GM08714 (cell line): Measurements from ENCODE around the gene OR6C2.
"Not testable (repeated sequence)": the region's sequence is repeated elsewhere in the genome, so short reads cannot be mapped to it uniquely, and the experiment has no call there.

ENCODE experiments used
- H3K4me3 ChIP-seq: fragments of 200-500 bp; sonication (Bioruptor generic); 2 replicates; pipeline ENCODE4 v1.5.1; 2014; ENCODE audit warnings: mild to moderate bottlenecking, low read length, inconsistent platforms
- ZNF274 ChIP-seq: IDR thresholded peaks from 2 replicates; pipeline ENCODE4 v1.6.1; 2012; ENCODE audit warnings: mild to moderate bottlenecking, low read depth, low read length

The OR6C2 gene

GRCh38 chr12:55445357-55445756 is 1.5 kb downstream of the OR6C2 start:
- H3K4me3 ChIP-seq, result no peak overlapping the region
- no peak for TF ChIP-seq ZNF274

- H3K4me3 ChIP-seq, result no peak overlapping the region
- no peak for TF ChIP-seq ZNF274
These were observed 2.5 kb downstream of the OR6C2 start for GRCh38 chr12:55446326-55446725.

GRCh38 chr12:55448825-55449224 is 4.9 kb downstream of the OR6C2 start:
- TF ChIP-seq ZNF274, result no peak
- no peak overlapping the region for H3K4me3 ChIP-seq

GRCh38 chr12:55464926-55465325 is 21.1 kb downstream of the OR6C2 start:
- not testable (repeated sequence) for H3K4me3 ChIP-seq

DNA sequence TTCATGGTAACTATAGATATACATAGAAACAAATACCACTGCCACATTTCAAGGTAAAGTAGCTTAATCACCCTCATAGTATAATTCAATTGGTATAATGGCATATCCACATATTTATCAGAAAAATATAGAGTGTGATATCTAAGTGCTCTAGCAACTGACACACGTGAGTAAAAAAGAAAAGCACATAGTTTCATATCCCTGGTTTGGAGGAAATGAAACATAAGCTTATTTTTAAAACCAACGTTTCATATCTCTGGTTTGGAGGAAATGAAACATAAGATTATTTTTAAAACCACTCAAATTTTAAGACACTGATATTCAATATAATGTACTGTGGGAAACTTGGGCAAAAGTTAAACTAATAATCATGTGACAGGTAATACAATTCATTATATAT is 24.0 kb downstream of the OR6C2 start:
- TF ChIP-seq ZNF274, result no peak
- no peak overlapping the region for H3K4me3 ChIP-seq

- TF ChIP-seq ZNF274, result no peak
These were observed 25.4 kb downstream of the OR6C2 start for GRCh38 chr12:55469291-55469690.

GRCh38 chr12:55470088-55470829 is 26.4 kb downstream of the OR6C2 start, which contains the start of gene OR6C70:
OR6C70 (minus strand) TSS chr12:55470138; CDS start chr12:55470138, 0 bp downstream.
- H3K4me3 ChIP-seq, result no peak within 1 kb of the TSS
- TF ChIP-seq ZNF274, result no peak

More at GRCh38 chr12:55469291-55469690, 25.4 kb downstream of the OR6C2 start:
- H3K4me3 ChIP-seq, result no peak overlapping the region

DNA sequence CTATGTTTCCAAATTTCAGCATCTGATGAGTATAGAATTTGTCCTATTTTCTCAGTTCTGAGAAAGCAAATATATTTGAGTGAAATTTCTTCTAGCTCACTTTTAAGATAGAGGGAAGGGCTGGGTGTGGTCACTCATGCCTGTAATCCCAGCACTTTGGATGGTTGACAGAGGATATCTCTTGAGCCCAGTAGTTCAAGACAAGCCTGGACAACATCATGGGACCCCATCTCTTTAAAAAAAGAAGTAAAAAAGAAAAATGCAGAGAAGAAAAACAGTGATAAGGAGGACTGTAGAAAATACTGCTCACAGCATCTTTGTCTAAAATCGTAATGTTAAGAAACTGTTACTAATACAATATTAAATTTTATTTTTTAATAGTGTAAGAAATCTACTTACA is 28.4 kb downstream of the OR6C2 start:
- H3K4me3 ChIP-seq, result no peak overlapping the region
- no peak for TF ChIP-seq ZNF274

DNA sequence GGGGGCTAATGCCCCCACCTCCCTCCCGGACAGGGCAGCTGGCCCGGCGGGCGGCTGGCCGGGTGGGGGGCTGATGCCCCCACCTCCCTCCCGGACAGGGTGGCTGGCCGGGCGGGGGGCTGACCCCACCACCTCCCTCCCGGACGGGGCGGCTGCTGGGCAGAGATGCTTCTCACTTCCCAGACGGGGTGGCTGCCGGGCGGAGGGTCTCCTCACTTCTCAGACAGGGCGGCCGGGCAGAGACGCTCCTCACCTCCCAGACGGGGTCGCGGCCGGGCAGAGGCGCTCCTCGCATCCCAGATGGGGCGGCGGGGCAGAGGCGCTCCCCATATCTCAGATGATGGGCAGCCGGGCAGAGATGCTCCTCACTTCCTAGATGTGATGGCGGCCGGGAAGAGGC is 35.3 kb downstream of the OR6C2 start:
- H3K4me3 ChIP-seq, result not testable (repeated sequence)

GRCh38 chr12:55484284-55484683 is 40.4 kb downstream of the OR6C2 start:
- H3K4me3 ChIP-seq, result not testable (repeated sequence)

DNA sequence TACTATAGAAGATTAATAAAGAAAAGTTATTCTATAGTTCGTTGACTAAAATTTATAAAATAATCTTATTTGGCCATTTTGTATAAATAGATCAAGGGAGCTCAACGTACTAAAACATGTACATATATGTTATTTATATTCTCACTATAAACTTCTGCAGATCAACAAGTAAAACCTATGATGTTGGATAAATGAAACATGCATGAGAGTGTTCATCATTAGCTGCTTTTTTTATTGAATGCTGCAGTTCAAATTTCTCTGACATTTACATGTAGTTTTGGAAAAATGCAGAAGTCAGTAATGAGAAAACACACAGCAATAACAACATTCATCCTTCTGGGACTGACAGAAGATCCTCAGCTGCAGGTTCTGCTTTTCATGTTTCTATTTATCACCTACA is 48.2 kb downstream of the OR6C2 start, which contains the start of gene OR6C68:
Gene OR6C68, plus strand, starts transcription at position 301 of the 400 bp plus-strand sequence. Its CDS starts 0 bp downstream, at position 301.
- no peak for TF ChIP-seq ZNF274

DNA sequence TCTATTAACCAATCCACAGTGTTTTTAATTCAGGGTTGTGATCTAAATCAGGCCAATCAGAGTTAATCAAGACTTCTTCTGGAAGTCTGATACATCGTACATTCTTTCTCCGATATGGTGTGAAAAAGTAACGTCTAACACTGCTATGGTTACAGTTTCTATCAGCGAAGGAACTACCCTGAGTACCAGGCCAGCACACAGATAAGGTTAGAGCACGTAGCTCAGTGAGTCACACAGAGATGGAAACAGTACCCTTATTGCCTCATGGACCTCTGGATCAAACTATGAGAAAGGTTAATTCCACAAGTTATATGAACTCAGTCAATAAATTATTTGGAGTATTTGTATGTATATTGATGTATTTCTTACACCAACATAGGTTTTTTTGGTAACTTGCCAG is 51.6 kb downstream of the OR6C2 start:
- H3K4me3 ChIP-seq, result no peak overlapping the region
- TF ChIP-seq ZNF274, result no peak

More for the DNA sequence above, 48.2 kb downstream of the OR6C2 start, which contains the start of gene OR6C68:
- no peak within 1 kb of the TSS for H3K4me3 ChIP-seq

- no peak overlapping the region for H3K4me3 ChIP-seq
- no peak for TF ChIP-seq ZNF274
These were observed 55.4 kb downstream of the OR6C2 start for GRCh38 chr12:55499231-55499630.

DNA sequence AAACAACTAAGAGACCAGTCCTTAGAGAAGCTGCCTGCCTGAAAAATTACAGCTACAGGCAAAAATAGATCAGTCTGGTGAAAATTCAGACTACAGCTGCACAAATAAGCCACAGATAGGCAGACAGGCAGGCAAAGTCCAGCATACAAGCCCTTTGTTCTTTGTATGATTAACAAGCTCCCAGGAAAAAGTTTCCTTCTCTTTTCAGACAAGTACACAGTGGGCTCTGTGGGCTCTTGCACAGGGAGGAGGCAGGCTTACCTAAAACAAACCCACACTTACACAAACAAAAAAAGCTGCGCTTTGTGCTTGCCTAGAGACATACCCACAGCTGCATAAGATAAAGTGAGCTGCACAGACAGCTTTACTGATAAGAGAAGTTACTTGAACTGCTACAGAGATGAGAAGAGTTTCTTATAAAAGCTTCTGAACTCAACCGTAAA is 56.0 kb downstream of the OR6C2 start:
- TF ChIP-seq ZNF274, result no peak

DNA sequence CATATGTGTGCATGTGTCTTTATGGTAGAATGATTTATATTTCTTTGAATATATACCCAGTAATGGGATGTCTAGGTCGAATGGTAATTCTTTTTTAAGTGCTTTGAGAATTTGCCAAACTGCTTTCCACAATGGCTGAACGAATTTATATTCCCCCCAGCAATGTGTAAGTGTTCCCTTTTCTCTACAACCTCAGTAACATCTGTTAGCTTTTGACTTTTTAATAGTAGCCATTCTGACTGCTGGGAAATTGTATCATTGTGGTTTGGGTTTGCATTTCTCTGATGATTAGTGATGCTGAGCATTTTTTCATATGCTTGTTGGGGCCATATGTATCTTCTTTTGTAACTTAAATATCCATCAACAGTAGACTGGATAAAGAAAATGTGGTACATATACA is 57.7 kb downstream of the OR6C2 start:
- TF ChIP-seq ZNF274, result no peak
- H3K4me3 ChIP-seq, result no peak overlapping the region

More for the DNA sequence above, 56.0 kb downstream of the OR6C2 start:
- no peak overlapping the region for H3K4me3 ChIP-seq
